Type B pancreatic cell (in vitro differentiated cells): ENCODE data around the gene CEP120. TPM values are rescaled to one million over a fixed set of nuclear protein-coding genes. Genes with fewer than 3 reads are reported as not detected.

Experiments used
- DNase-seq: peaks from one replicate; pipeline ENCODE4 v3.0.0; 2021; ENCODE audit warnings: mixed read lengths; ENCODE audit not compliant: unreplicated experiment; ENCODE audit errors: extremely low spot score
- H3K27ac Mint-ChIP-seq: 2 replicates; pipeline ENCODE4 v1.8.0; 2021; ENCODE audit warnings: mild to moderate bottlenecking, mixed read lengths
- H3K27me3 Mint-ChIP-seq: 2 replicates; pipeline ENCODE4 v1.8.0; 2021; ENCODE audit warnings: mixed read lengths
- H3K36me3 Mint-ChIP-seq: 2 replicates; pipeline ENCODE4 v1.8.0; 2021; ENCODE audit warnings: mixed read lengths
- H3K4me1 Mint-ChIP-seq: one replicate; pipeline ENCODE4 v1.8.0; 2021; ENCODE audit warnings: mixed read lengths; ENCODE audit not compliant: unreplicated experiment
- H3K4me3 Mint-ChIP-seq: 2 replicates; pipeline ENCODE4 v1.8.0; 2021; ENCODE audit warnings: mild to moderate bottlenecking, mixed read lengths
- H3K9me3 Mint-ChIP-seq: 2 replicates; pipeline ENCODE4 v1.8.0; 2021; ENCODE audit warnings: mixed read lengths
- CTCF ChIP-seq: fragments of 200-600 bp; sonication (generic); conservative IDR thresholded peaks from 2 replicates; pipeline ENCODE4 v1.5.0; 2021; ENCODE audit warnings: antibody characterized with exemption, mild to moderate bottlenecking
- total RNA-seq: library from RNA; stranded (reverse); gene quantifications from 2 replicates; pipeline ENCODE4 v1.2.1, GENCODE V29; 2021; ENCODE audit warnings: low replicate concordance

CEP120 gene
- total RNA-seq, 1 donor from 2014 or later: 26.9 TPM

- Mint-ChIP-seq H3K4me3 (no peak overlapping the region), H3K27me3 (peaks cover 5% of the 10 kb centered on the region), H3K27ac (no peak overlapping the region), H3K36me3 (no peaks in the 10 kb centered on the region), H3K9me3 (no peaks in the 10 kb centered on the region), H3K4me1 (peaks cover 32% of the 10 kb centered on the region)
- no peak for TF ChIP-seq CTCF
- no peak for DNase-seq
Observed at GRCh38 chr5:123450640-123451039, 27.4 kb upstream of the CEP120 start.

GRCh38 chr5:123450114-123450513 lies 26.9 kb upstream of the CEP120 start:
- no peaks in the 10 kb centered on the region for H3K9me3 Mint-ChIP-seq
- TF ChIP-seq CTCF: no peak
- peaks cover 5% of the 10 kb centered on the region for H3K27me3 Mint-ChIP-seq
- no peak overlapping the region for H3K4me3 Mint-ChIP-seq
- H3K36me3 Mint-ChIP-seq: no peaks in the 10 kb centered on the region
- H3K4me1 Mint-ChIP-seq: peaks cover 32% of the 10 kb centered on the region
- DNase-seq: no peak
- H3K27ac Mint-ChIP-seq: no peak overlapping the region

GRCh38 chr5:123449424-123449974 lies 26.3 kb upstream of the CEP120 start:
- H3K36me3 Mint-ChIP-seq: no peaks in the 10 kb centered on the region
- no peaks in the 10 kb centered on the region for H3K9me3 Mint-ChIP-seq
- no peak for DNase-seq
- no peak for TF ChIP-seq CTCF
- H3K27me3 Mint-ChIP-seq: peaks cover 5% of the 10 kb centered on the region
- peaks cover 27% of the 10 kb centered on the region for H3K4me1 Mint-ChIP-seq
- no peak overlapping the region for H3K4me3 Mint-ChIP-seq
- no peak overlapping the region for H3K27ac Mint-ChIP-seq

- H3K4me3 Mint-ChIP-seq: no peak overlapping the region
- H3K27ac Mint-ChIP-seq: no peak overlapping the region
- H3K36me3 Mint-ChIP-seq: no peaks in the 10 kb centered on the region
- peaks cover 5% of the 10 kb centered on the region for H3K27me3 Mint-ChIP-seq
- H3K4me1 Mint-ChIP-seq: peaks cover 27% of the 10 kb centered on the region
- no peak for DNase-seq
- TF ChIP-seq CTCF: no peak
- no peaks in the 10 kb centered on the region for H3K9me3 Mint-ChIP-seq
Observed at GRCh38 chr5:123448743-123449142, 25.5 kb upstream of the CEP120 start.

GRCh38 chr5:123448017-123448617 lies 24.9 kb upstream of the CEP120 start:
- Mint-ChIP-seq H3K4me3 (no peak overlapping the region), H3K9me3 (no peaks in the 10 kb centered on the region), H3K27ac (no peak overlapping the region), H3K4me1 (peaks cover 27% of the 10 kb centered on the region), H3K27me3 (peaks cover 5% of the 10 kb centered on the region), H3K36me3 (no peaks in the 10 kb centered on the region)
- no peak for TF ChIP-seq CTCF
- no peak for DNase-seq
